Suppressor macrophage treated with lipopolysaccharide for 1 hour (primary cell): ENCODE measurements around the gene SAMD9L.
"Not testable (repeated sequence)": the region's sequence is repeated elsewhere in the genome, so short reads cannot be mapped to it uniquely, and the experiment has no call there.

ENCODE experiments used
- DNase-seq, 3 donors: peaks; one replicate each; pipeline ENCODE4 v3.0.0-alpha.2; 2020 to 2022

Gene SAMD9L

DNA sequence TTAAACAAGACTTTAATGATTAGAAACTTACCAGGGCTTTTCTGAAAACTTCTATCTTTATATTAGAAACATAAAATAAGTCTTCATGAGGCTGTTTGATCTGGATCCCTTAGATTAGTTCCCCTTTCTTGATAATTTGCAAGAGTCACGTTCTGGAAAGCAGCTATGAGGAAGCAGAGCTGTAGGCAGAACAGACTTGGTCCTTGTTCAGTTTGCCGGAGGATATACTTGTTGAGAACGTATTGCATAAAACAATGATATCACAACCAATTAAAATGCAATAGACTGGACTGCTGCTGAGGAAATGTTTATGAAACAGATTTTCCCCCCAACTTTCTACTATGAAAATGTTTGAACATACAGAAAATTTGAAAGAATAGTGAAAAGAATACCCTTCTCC lies 2.8 kb downstream of the SAMD9L start:
- DNase-seq: peak; percentile 64 to 86 (median 75)

- no peak for DNase-seq
Observed at GRCh38 chr7:93142127-93142526, 6.1 kb downstream of the SAMD9L start.

GRCh38 chr7:93140582-93141191 lies 7.5 kb downstream of the SAMD9L start:
- DNase-seq: no peak

DNA sequence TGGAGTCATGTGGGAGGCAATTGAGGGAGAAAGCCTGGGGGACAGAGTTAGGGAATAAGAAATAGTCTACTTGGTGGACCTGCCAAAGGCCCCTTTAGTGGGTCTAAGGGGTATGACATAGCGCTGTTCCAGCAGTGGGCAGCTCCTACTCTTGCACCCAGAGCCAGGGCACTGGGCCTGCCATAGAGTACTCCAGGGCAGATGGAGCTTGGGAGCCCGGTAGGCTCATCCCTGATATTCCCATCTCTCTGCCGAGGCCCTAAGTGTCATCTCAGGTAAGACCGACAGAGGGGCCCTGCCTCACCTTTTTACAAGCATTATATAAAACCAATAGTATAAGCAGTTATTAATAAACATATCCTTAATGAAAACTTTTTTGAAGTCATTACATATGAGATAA lies 9.6 kb downstream of the SAMD9L start:
- DNase-seq: no peak

DNA sequence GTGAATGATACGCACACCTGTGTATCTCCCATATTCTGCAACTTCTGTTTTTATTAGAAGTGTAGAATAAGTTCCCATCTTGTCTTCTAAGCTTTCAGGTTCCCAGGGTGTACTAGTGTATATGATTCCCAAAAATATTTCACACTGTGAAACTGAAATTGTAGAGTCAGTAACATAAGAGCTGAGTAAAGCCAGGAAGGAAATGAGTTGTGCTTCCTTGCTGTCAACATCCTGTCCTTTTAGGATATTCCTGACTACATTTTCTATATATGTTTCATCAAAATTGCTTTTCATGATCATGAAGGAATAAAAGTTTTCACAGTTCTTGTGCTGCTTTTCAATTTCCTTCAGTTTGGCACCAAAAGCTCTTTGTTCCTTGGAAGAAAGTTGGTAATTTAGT lies 15.2 kb downstream of the SAMD9L start:
- DNase-seq: no peak

DNA sequence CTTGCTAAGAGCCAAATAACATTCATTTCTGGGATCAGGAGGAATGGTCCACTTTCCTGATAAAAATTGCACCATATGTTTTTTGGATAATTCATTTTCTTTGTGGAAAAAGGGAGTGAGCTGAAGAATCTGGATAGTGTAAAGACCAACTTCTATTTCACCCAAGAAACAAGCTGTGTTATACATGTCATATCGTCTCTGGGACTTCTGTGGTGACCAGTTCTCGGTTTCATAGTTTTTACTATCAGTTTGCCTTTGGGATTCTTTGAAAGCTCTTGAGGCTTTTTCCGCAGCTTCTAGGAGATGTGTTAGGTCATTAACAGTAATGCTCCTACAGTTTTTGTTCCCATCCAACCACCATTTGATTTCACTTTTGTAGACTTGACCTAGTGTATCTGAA lies 16.0 kb downstream of the SAMD9L start:
- DNase-seq: no peak

DNA sequence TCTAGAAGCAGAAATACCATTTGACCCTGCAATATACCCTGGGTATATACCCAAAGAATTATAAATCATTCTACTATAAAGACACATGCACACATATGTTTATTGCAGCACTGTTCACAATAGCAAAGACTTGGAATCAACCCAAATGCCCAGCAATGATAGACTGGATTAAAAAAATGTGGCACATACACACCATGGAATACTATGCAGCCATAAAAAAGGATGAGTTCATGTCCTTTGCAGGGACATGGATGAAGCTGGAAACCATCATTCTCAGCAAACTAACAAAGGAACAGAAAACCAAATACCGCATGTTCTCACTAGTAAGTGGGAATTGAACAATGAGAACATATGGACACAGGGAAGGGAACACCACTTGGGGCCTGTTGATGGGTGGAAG lies 21.2 kb downstream of the SAMD9L start:
- not testable (repeated sequence) for DNase-seq

DNA sequence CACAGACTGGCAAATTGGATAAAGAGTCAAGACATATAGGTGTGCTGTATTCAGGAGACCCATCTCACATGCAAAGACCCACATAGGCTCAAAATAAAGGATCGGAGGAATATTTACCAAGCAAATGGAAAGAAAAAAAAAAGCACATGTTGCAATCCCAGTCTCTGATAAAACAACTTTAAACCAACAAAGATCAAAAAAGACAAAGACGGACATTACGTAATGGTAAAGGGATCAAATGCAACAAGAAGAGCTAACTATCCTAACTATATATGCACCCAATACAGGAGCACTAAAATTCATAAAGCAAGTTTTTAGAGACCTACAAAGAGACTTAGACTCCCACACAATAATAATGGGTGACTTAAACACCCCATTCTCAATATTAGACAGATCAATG lies 24.7 kb downstream of the SAMD9L start:
- not testable (repeated sequence) for DNase-seq

DNA sequence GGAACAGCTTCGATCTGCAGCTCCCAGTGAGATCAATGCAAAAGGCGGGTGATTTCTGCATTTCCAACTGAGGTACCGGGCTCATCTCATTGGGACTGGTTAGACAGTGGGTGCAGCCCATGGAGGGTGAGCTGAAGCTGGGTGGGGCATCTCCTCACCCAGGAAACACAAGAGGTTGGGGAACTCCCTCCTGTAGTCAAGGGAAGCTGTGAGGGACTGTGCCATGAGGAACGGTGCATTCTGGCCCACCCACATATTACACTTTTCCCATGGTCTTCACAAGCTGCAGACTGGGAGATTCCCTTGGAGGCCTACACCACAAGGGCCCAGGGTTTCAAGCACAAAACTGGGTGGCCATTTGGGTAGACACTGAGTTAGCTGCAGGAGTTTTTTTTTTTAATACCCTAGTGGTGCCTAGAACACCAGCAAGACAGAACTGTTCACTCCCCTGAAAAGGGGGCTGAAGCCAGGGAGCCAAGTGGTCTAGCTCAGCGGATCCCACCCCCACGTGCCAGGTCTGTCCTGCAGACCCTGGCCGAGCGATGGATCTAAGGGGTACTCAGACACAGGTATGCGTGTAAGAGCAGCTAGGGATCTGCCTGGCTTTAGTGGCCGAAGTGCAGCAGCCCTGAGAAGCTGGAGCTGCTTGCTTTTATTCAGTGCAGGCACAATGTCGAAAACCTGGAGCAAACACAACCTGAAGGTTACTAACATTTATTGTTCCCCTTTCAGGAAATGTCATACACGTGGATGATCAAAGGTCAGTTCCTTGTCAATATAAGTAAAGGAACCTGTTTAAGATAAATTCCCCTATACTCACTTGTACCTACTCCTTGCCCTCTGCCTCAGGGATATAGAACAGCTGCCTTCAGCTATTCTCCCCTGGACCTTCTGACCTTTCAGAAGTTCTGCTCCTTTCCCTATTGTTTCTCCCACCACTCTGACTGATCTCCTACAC lies 27.3 kb downstream of the SAMD9L start:
- DNase-seq: peak in 2 of 3 donors; percentile 46 to 58

DNA sequence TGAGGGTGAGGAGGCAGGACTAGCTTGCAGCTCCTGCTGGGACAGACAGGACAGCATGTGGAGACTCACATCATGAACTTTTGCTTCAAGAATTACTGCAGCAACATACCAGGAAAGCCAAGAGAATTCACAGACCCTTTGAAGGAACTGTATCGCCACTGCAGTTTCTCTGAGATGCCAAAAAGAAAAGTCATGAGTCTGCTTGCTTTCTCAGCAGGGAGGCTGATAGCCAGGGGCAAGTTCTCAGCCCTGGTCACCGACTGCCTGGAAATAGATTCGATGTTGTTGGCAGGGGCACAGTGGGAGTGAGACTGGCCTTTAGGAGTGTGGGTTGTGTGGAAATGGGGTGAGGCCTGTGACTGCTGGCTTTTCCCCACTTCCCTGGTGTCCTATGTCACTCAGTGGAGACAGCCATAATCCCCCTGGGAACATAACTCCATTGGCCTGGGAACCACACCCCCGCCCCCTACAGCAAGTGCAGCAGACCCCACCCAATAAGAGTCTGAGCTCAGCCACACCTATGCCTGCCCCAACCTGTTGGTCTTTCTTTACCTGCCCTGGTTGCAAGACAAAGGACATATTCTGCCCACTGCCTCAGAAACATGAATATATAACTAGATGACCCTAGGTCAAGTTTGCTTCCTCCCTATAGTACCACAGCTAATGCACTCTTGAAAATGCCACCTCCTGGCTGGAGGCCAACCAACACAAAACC lies 28.8 kb downstream of the SAMD9L start:
- DNase-seq: no peak

DNA sequence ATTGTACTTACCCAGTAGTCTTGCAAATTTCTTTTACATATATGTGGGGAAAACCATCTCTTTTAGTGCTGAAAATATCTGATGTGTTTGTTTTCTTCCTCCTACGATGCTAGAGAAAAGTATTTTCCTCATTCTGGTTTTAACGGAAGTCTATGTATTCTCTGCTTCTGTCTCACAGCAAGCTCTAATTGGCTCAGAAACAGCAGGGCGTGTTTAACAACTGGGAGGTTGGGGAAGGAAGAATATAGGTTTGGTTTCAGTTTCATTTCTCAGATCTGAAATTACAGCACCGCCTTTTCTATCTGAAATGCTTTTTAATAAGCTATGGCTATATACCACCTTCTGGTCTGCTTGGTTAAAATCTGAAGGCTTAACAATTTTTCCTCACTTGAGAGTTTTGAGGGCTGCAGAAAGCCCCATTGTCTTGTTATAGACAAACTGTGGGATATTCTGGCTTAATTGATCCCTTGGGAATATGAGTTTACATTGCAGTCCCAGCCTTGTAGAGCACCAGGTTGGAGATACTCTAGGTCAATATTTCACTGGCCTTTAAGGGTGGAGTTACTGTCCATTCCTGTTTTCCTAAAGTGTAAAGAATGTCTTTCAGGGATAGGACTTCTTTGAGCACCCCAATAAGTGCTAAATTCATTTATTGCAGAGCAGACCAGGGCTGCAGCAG lies 30.2 kb downstream of the SAMD9L start, which contains the start of gene SAMD9:
SAMD9 (minus strand) TSS at position 128 of the 679 bp plus-strand sequence. CDS start 11,882 bp downstream, outside the sequence.
- DNase-seq: peak; percentile 85 to 97 (median 96)

GRCh38 chr7:93117327-93117726 lies 30.9 kb downstream of the SAMD9L start:
- DNase-seq: no peak

DNA sequence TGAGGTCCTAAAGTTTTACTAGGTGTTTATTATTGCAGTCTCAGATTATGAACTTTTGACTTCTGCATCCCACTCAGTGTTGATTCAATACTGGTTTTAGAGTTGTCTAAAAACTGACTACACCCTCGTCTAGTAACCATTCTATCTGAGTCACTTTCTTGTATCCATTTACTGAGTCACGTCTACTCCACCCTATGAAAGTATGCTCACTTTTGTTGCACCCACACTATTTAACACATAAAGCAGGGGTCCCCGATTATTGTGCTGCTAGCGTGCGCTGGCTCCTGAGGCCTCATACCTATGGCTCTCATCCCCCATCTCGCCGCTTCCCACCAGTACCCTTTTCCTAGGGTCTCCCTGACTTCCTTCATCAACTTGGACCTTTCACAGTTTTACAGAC lies 32.4 kb downstream of the SAMD9L start:
- peak; percentile 38 to 78 (median 63) for DNase-seq

- no peak for DNase-seq
Observed at GRCh38 chr7:93108003-93108402, 40.2 kb downstream of the SAMD9L start.

GRCh38 chr7:93097388-93097787 lies 50.8 kb downstream of the SAMD9L start:
- DNase-seq: no peak

GRCh38 chr7:93092757-93093370 lies 55.3 kb downstream of the SAMD9L start:
- DNase-seq: peak; percentile 41 to 50 (median 44)
